GM13977 (cell line): Measurements from ENCODE around the gene MYO18B.

Experiments used
- DNase-seq: peaks from one replicate; pipeline ENCODE4 v3.0.0; 2012; ENCODE audit warnings: low spot score
- CTCF ChIP-seq: IDR thresholded peaks from 2 replicates; pipeline ENCODE4 v1.5.1; 2012; ENCODE audit warnings: mild to moderate bottlenecking, control low read depth; ENCODE audit not compliant: insufficient read depth; ENCODE audit errors: extremely low read depth, missing control alignments
- in situ Hi-C: fragments of 300-500 bp; cut with MboI; formaldehyde crosslinking; loops from one replicate; pipeline ENCODE4 v1.12.0; 2022; ENCODE audit warnings: low sequenced_read_pairs, low pct_unique_long_range_greater_than_20kb, mixed read lengths, inconsistent platforms; ENCODE audit not compliant: unreplicated experiment

The MYO18B gene

GRCh38 chr22:26054841-26055605, 313.0 kb downstream of the MYO18B start:
- in situ Hi-C loops = no loop called here
- DNase-seq = no peak

GRCh38 chr22:26055693-26056092, 313.7 kb downstream of the MYO18B start:
- in situ Hi-C loops = no loop called here

More at GRCh38 chr22:26054841-26055605, 313.0 kb downstream of the MYO18B start:
- no peak for TF ChIP-seq CTCF

DNA sequence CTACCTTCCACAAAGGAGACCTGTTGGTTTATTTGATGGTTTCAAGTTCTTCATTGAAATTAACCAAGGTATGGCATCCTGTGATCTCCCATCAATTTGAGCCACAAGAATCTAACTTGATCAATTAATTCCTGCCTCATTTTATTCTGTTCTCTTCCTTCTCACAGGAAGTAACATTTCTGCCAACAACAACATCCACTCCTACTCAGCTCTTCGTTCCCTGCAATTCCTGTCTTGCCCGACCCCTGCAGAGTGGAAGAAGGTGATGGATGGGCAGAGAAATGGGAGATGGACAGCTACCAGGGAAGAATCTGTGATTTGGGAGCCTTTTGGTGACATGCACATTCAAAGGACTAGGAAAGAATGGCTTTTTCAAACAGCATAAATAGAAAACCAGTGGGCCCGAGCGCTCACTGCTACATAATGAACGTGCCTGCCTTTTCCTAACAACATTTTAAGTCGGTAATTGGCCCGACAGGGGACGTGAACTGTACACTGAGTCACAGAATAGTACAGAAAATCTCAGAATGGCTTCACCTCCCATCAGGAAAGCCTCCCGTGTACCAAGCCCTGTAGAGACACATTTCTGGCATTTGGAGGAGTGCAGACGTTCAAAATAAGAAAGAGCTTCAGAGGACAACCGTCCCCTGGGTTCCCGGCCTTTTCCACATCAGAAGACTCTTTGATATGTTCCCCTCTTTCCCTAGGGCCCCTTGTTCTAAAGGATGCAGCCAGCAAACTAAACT, 314.6 kb downstream of the MYO18B start:
- no peak for TF ChIP-seq CTCF
- in situ Hi-C loops = no loop called here
- DNase-seq = no peak

More at GRCh38 chr22:26055693-26056092, 313.7 kb downstream of the MYO18B start:
- DNase-seq = no peak
- TF ChIP-seq CTCF = no peak

DNA sequence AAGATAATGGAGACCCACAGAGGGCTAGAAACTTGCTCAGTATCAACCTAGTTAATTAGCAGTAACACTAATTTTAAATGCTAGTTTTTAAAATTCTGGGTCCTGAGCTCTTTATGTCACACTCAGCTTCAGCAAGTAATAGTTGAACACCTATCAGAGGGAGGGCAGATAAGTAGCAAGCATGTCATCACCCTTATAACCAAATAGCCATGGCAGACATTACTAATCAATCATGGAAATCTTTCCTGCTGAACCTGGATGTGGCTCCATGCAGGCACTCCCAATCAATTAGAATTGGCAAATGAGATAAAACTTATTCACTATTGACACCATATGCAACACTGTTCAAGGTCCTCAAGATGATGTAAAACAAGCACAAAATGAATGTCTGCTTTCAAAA, 315.7 kb downstream of the MYO18B start:
- no peak for DNase-seq
- in situ Hi-C loops = no loop called here
- no peak for TF ChIP-seq CTCF

GRCh38 chr22:26064048-26064447, 322.1 kb downstream of the MYO18B start:
- TF ChIP-seq CTCF = no peak
- in situ Hi-C loops = no loop called here
- DNase-seq = no peak

- no peak for DNase-seq
- in situ Hi-C loops = no loop called here
- TF ChIP-seq CTCF = no peak
Measured at GRCh38 chr22:26065847-26066246, 323.9 kb downstream of the MYO18B start.
